DND-41 (cell line): ENCODE data around the gene RGS6.

Experiments
- ATAC-seq: fragments of 200-7000 bp; cut with Tn5 transposase; 3 replicates; pipeline ENCODE4 v1.9.1; 2021; ENCODE audit warnings: low read depth; ENCODE audit not compliant: insufficient read depth
- DNase-seq: peaks from one replicate; pipeline ENCODE4 v3.0.0-alpha.2; 2020
- H2AFZ ChIP-seq: 2 replicates; pipeline ENCODE4 v1.6.0; 2012; ENCODE audit warnings: low read depth, low read length
- H3K27ac ChIP-seq: 2 replicates; pipeline ENCODE4 v1.5.1; 2012; ENCODE audit warnings: low read length, inconsistent platforms
- H3K27me3 ChIP-seq: fragments of 200-600 bp; sonication (generic); 2 replicates; pipeline ENCODE4 v1.6.0; 2012; ENCODE audit warnings: low read length, mild to moderate bottlenecking, inconsistent platforms; ENCODE audit not compliant: insufficient read depth, poor library complexity
- H3K36me3 ChIP-seq: 2 replicates; pipeline ENCODE4 v1.5.1; 2012; ENCODE audit warnings: low read length, inconsistent platforms; ENCODE audit not compliant: insufficient read depth
- H3K4me1 ChIP-seq: 2 replicates; pipeline ENCODE4 v1.5.1; 2012; ENCODE audit warnings: mild to moderate bottlenecking, low read length; ENCODE audit not compliant: insufficient read depth
- H3K4me2 ChIP-seq: 2 replicates; pipeline ENCODE4 v1.6.0; 2012; ENCODE audit warnings: mild to moderate bottlenecking, moderate library complexity, low read length, inconsistent platforms; ENCODE audit not compliant: insufficient read depth
- H3K4me3 ChIP-seq, 2 experiments: fragments of 200-600 bp in 1 of 2; shearing (Covaris generic) in 1 of 2; 2 replicates each; pipeline ENCODE4 v1.5.1; 2012 to 2016; ENCODE audit warnings: inconsistent platforms in 2 of 2, low read length in 2 of 2, mild to moderate bottlenecking in 2 of 2, low read depth in 1 of 2, moderate library complexity in 1 of 2
- H3K79me2 ChIP-seq: 2 replicates; pipeline ENCODE4 v1.6.0; 2012; ENCODE audit warnings: low read length, inconsistent platforms; ENCODE audit not compliant: insufficient read depth
- H3K9ac ChIP-seq: 2 replicates; pipeline ENCODE4 v1.6.0; 2012; ENCODE audit warnings: low read depth, mild to moderate bottlenecking, inconsistent platforms, low read length, moderate library complexity
- H3K9me3 ChIP-seq: 2 replicates; pipeline ENCODE4 v1.5.1; 2012; ENCODE audit warnings: low read length, moderate library complexity, mild to moderate bottlenecking, inconsistent platforms; ENCODE audit not compliant: insufficient read depth, severe bottlenecking
- H4K20me1 ChIP-seq: 2 replicates; pipeline ENCODE4 v1.6.0; 2012; ENCODE audit warnings: low read length; ENCODE audit not compliant: insufficient read depth
- CTCF ChIP-seq: IDR thresholded peaks from 2 replicates; pipeline ENCODE4 v1.5.1; 2012; ENCODE audit warnings: borderline replicate concordance, low read length, moderate library complexity, mild to moderate bottlenecking; ENCODE audit not compliant: poor library complexity, severe bottlenecking; ENCODE audit errors: extremely low read depth
- EZH2 ChIP-seq: IDR thresholded peaks from 3 replicates; pipeline ENCODE4 v1.6.1; 2012; ENCODE audit warnings: borderline replicate concordance, low read depth, mild to moderate bottlenecking, moderate library complexity, low read length, inconsistent platforms; ENCODE audit not compliant: severe bottlenecking

RGS6 gene

GRCh38 chr14:72552236-72552635 lies 620.0 kb downstream of the RGS6 start:
- H3K9me3 ChIP-seq = no peaks in the 10 kb centered on the region
- no peaks in the 10 kb centered on the region for H3K36me3 ChIP-seq
- no peak overlapping the region for H3K4me2 ChIP-seq
- H3K4me1 ChIP-seq = no peaks in the 10 kb centered on the region
- ATAC-seq (no peak), DNase-seq (no peak)
- TF ChIP-seq CTCF (no peak), EZH2 (no peak)
- peaks cover 5% of the 10 kb centered on the region for H4K20me1 ChIP-seq
- H3K79me2 ChIP-seq = no peaks in the 10 kb centered on the region
- H3K27ac ChIP-seq = no peak overlapping the region
- no peak overlapping the region for H2AFZ ChIP-seq
- no peak overlapping the region for H3K4me3 ChIP-seq
- peaks cover 32% of the 10 kb centered on the region for H3K27me3 ChIP-seq
- H3K9ac ChIP-seq = no peak overlapping the region

GRCh38 chr14:72553161-72553560 lies 620.9 kb downstream of the RGS6 start:
- Histone ChIP-seq H3K9ac (no peak overlapping the region), H3K4me1 (no peaks in the 10 kb centered on the region), H3K4me3 (no peak overlapping the region), H3K27ac (no peak overlapping the region), H3K9me3 (no peaks in the 10 kb centered on the region), H3K27me3 (peaks cover 38% of the 10 kb centered on the region), H4K20me1 (peaks cover 5% of the 10 kb centered on the region), H3K36me3 (no peaks in the 10 kb centered on the region), H2AFZ (no peak overlapping the region), H3K79me2 (no peaks in the 10 kb centered on the region), H3K4me2 (no peak overlapping the region)
- no peak for ATAC-seq
- no peak for TF ChIP-seq EZH2
- TF ChIP-seq CTCF = no peak
- no peak for DNase-seq

GRCh38 chr14:72553656-72554055 lies 621.4 kb downstream of the RGS6 start:
- no peaks in the 10 kb centered on the region for H3K9me3 ChIP-seq
- no peak overlapping the region for H2AFZ ChIP-seq
- no peaks in the 10 kb centered on the region for H3K4me1 ChIP-seq
- DNase-seq (no peak), ATAC-seq (no peak)
- H3K79me2 ChIP-seq = no peaks in the 10 kb centered on the region
- no peak overlapping the region for H3K9ac ChIP-seq
- H3K27me3 ChIP-seq = peaks cover 43% of the 10 kb centered on the region
- H3K4me2 ChIP-seq = no peak overlapping the region
- H4K20me1 ChIP-seq = peaks cover 5% of the 10 kb centered on the region
- H3K36me3 ChIP-seq = no peaks in the 10 kb centered on the region
- TF ChIP-seq EZH2 (no peak), CTCF (no peak)
- H3K4me3 ChIP-seq = no peak overlapping the region
- no peak overlapping the region for H3K27ac ChIP-seq

GRCh38 chr14:72554401-72554800 lies 622.2 kb downstream of the RGS6 start:
- Histone ChIP-seq H3K4me3 (no peak overlapping the region), H3K9ac (no peak overlapping the region), H3K79me2 (no peaks in the 10 kb centered on the region), H3K9me3 (no peaks in the 10 kb centered on the region), H3K4me1 (no peaks in the 10 kb centered on the region), H3K4me2 (no peak overlapping the region), H4K20me1 (peaks cover 7% of the 10 kb centered on the region), H3K36me3 (no peaks in the 10 kb centered on the region), H2AFZ (no peak overlapping the region), H3K27ac (no peak overlapping the region), H3K27me3 (peaks cover 48% of the 10 kb centered on the region)
- DNase-seq (no peak), ATAC-seq (no peak)
- TF ChIP-seq CTCF (no peak), EZH2 (no peak)
